Cardiac fibroblast (primary cell): Measurements from ENCODE around the gene TMEM72.
A peak's percentile ranks its signal among the peaks of the same experiment; 100 is the strongest.

Experiments
- DNase-seq, 2 donors: peaks; one replicate each; pipeline versions ENCODE4 v3.0.0 to v3.0.0-alpha.2; 2010; ENCODE audit warnings: low read depth in 2 of 2
- H3K4me3 ChIP-seq, 2 donors: replicated peaks in 1 of 2; 1 replicate in 1 of 2; 2 replicates in 1 of 2; pipeline ENCODE4 v1.5.1; 2011; ENCODE audit warnings: low read depth in 2 of 2, low read length in 2 of 2, mild to moderate bottlenecking in 2 of 2, moderate library complexity in 1 of 2
- CTCF ChIP-seq: IDR thresholded peaks from one replicate; pipeline ENCODE4 v1.5.1; 2011; ENCODE audit warnings: low read depth, mild to moderate bottlenecking, low read length, inconsistent platforms

TMEM72 gene

GRCh38 chr10:44907556-44907955, 3.6 kb upstream of the TMEM72 start:
- TF ChIP-seq CTCF = no peak
- no peak for DNase-seq
- H3K4me3 ChIP-seq = no peak overlapping the region

GRCh38 chr10:44908066-44908749, 2.9 kb upstream of the TMEM72 start:
- DNase-seq = peak; percentile 37 to 84
- no peak overlapping the region for H3K4me3 ChIP-seq

GRCh38 chr10:44908936-44909630, 2.1 kb upstream of the TMEM72 start:
- no peak overlapping the region for H3K4me3 ChIP-seq
- no peak for DNase-seq
- TF ChIP-seq CTCF = no peak

More at GRCh38 chr10:44908066-44908749, 2.9 kb upstream of the TMEM72 start:
- no peak for TF ChIP-seq CTCF

GRCh38 chr10:44909910-44910309, 1.2 kb upstream of the TMEM72 start:
- H3K4me3 ChIP-seq = no peak overlapping the region
- no peak for TF ChIP-seq CTCF
- no peak for DNase-seq

- DNase-seq = no peak
- H3K4me3 ChIP-seq = no peak overlapping the region
- no peak for TF ChIP-seq CTCF
Observed at GRCh38 chr10:44910602-44911001, 535 bp upstream of the TMEM72 start.

- no peak for TF ChIP-seq CTCF
- no peak for DNase-seq
- H3K4me3 ChIP-seq = no peak overlapping the region
Observed at GRCh38 chr10:44911951-44912350, 814 bp downstream of the TMEM72 start.
